Colonic mucosa (tissue), 4 donors: ENCODE measurements around the gene UTY. TPM values are rescaled to one million over a fixed set of nuclear protein-coding genes. Genes with fewer than 3 reads are reported as not detected.

Experiments
- DNase-seq: peaks from one replicate; pipeline ENCODE4 v3.0.0-alpha.2; 2020
- H3K27ac ChIP-seq: fragments of 200-600 bp; one replicate; pipeline ENCODE4 v1.8.0; 2021
- H3K27me3 ChIP-seq: fragments of 200-600 bp; one replicate; pipeline ENCODE4 v1.8.0; 2021
- H3K36me3 ChIP-seq: fragments of 200-600 bp; one replicate; pipeline ENCODE4 v1.8.0; 2021
- H3K4me1 ChIP-seq: fragments of 200-600 bp; one replicate; pipeline ENCODE4 v1.8.0; 2021; ENCODE audit warnings: mild to moderate bottlenecking
- H3K4me3 ChIP-seq: fragments of 200-600 bp; one replicate; pipeline ENCODE4 v1.8.0; 2021
- H3K9ac ChIP-seq, 2 donors: one replicate each; pipeline ENCODE4 v1.7.0; 2013; ENCODE audit warnings: control low read depth in 2 of 2, low read depth in 2 of 2, low read length in 2 of 2
- H3K9me3 ChIP-seq: fragments of 200-600 bp; one replicate; pipeline ENCODE4 v1.8.0; 2021
- intact Hi-C: fragments of 100-400 bp; cut with DNase I; formaldehyde crosslinking; loops from one replicate; pipeline ENCODE4 v1.14.1; 2022
- total RNA-seq, 2 donors: library from RNA; stranded (reverse); fragmentation: NEBNext Ultra II Directional in 1 of 2; extraction: Animal tissue kit (Norgen Biotek cat#: 25700) in 1 of 2; gene quantifications; one replicate each; pipeline ENCODE4 v1.2.1, GENCODE V29; 2021
- TF ChIP-seq, protein P1 (sequence below): fragments of 200-600 bp; IDR thresholded peaks from one replicate; pipeline ENCODE4 v1.8.0; 2022; ENCODE audit warnings: antibody characterized with exemption, mild to moderate bottlenecking
- donor health status: healthy.
- donor health status: DM: no; HTN: no; CAD: no.
- donor health status: DM: no; HTN: no; CAD: no.

The UTY gene
- total RNA-seq, 2 donors from 2014 or later, result 0.12 TPM; not detected in 1

DNA sequence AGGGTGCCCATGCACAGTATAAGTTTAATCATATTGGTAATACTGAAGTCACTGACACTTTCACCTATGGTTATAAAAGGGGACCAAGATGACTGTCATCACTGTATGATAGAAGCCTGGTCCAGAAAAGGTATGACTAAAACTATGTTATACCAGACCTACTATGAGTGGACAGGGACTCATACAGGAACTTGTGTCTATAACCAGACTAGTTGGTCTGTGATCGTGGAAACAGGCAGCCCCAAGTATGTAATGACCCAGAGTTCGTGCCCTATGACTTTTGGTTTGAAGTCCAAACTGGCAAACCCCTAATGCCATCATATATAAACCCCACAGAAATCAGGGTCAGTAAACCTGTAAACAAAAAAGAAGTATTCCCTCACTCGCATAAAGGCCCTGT, 134.3 kb downstream of the UTY start:
- Histone ChIP-seq H3K4me1 (no peaks in the 10 kb centered on the region), H3K27ac (no peak overlapping the region), H3K27me3 (no peaks in the 10 kb centered on the region), H3K36me3 (no peaks in the 10 kb centered on the region), H3K9me3 (no peaks in the 10 kb centered on the region), H3K9ac (no peak overlapping the region), H3K4me3 (no peak overlapping the region)
- TF ChIP-seq, protein P1, sequence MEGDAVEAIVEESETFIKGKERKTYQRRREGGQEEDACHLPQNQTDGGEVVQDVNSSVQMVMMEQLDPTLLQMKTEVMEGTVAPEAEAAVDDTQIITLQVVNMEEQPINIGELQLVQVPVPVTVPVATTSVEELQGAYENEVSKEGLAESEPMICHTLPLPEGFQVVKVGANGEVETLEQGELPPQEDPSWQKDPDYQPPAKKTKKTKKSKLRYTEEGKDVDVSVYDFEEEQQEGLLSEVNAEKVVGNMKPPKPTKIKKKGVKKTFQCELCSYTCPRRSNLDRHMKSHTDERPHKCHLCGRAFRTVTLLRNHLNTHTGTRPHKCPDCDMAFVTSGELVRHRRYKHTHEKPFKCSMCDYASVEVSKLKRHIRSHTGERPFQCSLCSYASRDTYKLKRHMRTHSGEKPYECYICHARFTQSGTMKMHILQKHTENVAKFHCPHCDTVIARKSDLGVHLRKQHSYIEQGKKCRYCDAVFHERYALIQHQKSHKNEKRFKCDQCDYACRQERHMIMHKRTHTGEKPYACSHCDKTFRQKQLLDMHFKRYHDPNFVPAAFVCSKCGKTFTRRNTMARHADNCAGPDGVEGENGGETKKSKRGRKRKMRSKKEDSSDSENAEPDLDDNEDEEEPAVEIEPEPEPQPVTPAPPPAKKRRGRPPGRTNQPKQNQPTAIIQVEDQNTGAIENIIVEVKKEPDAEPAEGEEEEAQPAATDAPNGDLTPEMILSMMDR, result no peak
- intact Hi-C loops, result no loop called here
- no peak for DNase-seq

DNA sequence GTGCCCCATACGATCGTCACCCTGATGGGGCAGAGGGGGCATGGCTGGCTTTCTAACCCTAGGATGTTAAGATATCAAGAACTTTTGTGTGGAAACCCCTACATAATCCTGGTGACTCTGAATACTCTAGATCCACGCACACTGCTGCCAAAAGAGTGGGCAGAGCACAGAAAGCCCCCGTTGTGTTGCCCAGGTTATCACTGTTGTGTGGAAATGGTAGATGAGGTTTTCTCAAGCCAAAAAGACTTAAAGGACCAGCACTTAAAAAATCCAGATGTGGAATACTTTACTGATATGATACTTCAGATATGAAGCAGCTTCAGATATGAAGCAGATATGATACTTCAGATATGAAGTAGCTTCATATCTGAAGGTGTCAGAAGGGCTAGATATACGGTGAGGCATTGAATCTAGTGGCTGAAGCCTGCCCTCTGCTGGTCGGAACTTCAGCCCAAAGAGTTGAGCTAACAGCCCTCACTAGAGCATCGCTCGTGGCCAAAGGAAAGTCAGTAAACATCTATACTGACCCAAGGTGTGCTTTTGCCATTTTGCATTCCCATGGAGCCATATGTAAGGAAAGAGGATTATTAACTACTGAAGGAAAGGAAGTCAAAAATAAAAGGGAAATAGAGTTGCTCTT, 136.4 kb downstream of the UTY start:
- Histone ChIP-seq H3K9me3 (no peaks in the 10 kb centered on the region), H3K4me1 (no peaks in the 10 kb centered on the region), H3K27me3 (no peaks in the 10 kb centered on the region), H3K36me3 (no peaks in the 10 kb centered on the region), H3K27ac (no peak overlapping the region), H3K4me3 (no peak overlapping the region), H3K9ac (no peak overlapping the region)
- DNase-seq, result no peak
- intact Hi-C loops, result no loop called here
- TF ChIP-seq, protein P1, result no peak

DNA sequence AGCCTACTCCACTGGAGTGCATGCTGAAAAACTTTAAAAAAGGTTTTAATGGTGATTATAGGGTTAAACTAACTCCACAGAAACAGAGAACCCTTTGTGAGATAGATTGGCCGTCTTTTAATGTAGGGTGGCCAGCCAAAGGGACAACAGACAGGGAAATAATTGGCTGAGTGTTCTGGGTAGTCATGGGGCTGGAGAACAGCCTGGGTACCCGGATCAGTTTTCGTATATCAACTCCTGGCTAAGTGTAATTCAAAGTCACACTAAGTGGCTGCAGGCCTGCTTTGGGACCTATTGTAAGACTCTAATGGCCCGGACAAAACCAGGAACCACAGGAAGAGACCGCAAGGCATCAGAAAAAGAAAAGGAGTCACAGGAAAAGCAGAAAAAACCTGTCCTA, 139.9 kb downstream of the UTY start:
- Histone ChIP-seq H3K4me3 (no peak overlapping the region), H3K36me3 (no peaks in the 10 kb centered on the region), H3K9me3 (no peaks in the 10 kb centered on the region), H3K27me3 (no peaks in the 10 kb centered on the region), H3K4me1 (no peaks in the 10 kb centered on the region), H3K27ac (no peak overlapping the region), H3K9ac (no peak overlapping the region)
- TF ChIP-seq, protein P1, result no peak
- no peak for DNase-seq
- intact Hi-C loops, result no loop called here

DNA sequence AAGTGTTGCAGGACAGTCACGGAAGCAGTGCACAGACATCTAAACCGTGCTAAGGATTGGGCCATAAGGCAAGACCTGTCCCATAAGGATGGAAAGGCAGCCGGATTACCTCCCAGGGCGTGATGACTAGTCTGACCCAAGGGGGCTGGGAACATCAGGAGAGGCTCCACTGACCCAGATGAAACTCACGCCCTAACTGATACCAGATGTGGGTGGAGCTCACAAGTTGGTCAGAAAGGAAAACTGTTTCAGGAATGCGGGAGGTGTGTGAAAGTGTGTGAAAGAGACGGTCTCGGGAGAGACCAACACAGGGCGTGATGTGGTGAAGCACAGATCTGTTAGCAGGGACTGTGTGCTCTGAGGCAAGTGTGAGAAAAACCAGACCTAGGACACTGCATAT, 140.5 kb downstream of the UTY start:
- intact Hi-C loops, result no loop called here
- Histone ChIP-seq H3K9ac (no peak overlapping the region), H3K4me1 (no peaks in the 10 kb centered on the region), H3K27me3 (no peaks in the 10 kb centered on the region), H3K9me3 (no peaks in the 10 kb centered on the region), H3K36me3 (no peaks in the 10 kb centered on the region), H3K27ac (no peak overlapping the region), H3K4me3 (no peak overlapping the region)
- TF ChIP-seq, protein P1, result no peak
- no peak for DNase-seq

DNA sequence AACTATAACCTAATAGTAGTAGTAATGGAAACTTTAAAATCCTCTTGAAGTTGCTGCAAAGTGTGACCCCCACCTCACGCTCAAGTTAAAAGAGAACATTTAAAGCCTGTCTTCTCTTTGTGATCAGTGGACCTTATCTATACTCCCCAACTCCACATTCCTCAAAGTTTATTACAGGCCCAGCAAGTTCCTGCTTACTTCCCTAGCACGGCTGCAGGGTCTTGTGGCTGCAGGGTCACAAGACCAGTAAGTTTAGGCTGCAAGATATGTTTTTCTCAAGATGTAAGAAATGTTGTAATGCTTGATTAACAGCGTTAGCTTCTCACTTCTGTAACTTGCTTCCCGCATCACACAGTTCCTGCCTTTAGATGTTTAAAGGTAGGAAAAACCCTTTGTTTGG, 141.1 kb downstream of the UTY start:
- DNase-seq, result no peak
- Histone ChIP-seq H3K27ac (no peak overlapping the region), H3K4me3 (no peak overlapping the region), H3K4me1 (no peaks in the 10 kb centered on the region), H3K9ac (no peak overlapping the region), H3K9me3 (no peaks in the 10 kb centered on the region), H3K27me3 (no peaks in the 10 kb centered on the region), H3K36me3 (no peaks in the 10 kb centered on the region)
- TF ChIP-seq, protein P1, result no peak
- intact Hi-C loops, result no loop called here
